DMS53 (cell line): ENCODE data around the gene ZNF277.

Source experiments
- DNase-seq: peaks from one replicate; lab custom pipeline; 2025; lab: John Stamatoyannopoulos, UW

Gene ZNF277

GRCh38 chr7:112356596-112356995 lies 150.1 kb downstream of the ZNF277 start:
- no peak for DNase-seq

GRCh38 chr7:112357136-112357535 lies 150.6 kb downstream of the ZNF277 start:
- no peak for DNase-seq

- DNase-seq: no peak
Measured at GRCh38 chr7:112358513-112358912, 152.0 kb downstream of the ZNF277 start.

GRCh38 chr7:112359086-112359485 lies 152.6 kb downstream of the ZNF277 start:
- no peak for DNase-seq

- DNase-seq: no peak
Measured at GRCh38 chr7:112360681-112361080, 154.2 kb downstream of the ZNF277 start.

GRCh38 chr7:112361154-112361553 lies 154.7 kb downstream of the ZNF277 start:
- DNase-seq: no peak

- no peak for DNase-seq
Measured at GRCh38 chr7:112362053-112362650, 155.7 kb downstream of the ZNF277 start.

GRCh38 chr7:112362731-112363131 lies 156.2 kb downstream of the ZNF277 start:
- DNase-seq: no peak

GRCh38 chr7:112364388-112364787 lies 157.9 kb downstream of the ZNF277 start:
- DNase-seq: no peak

GRCh38 chr7:112365551-112365950 lies 159.1 kb downstream of the ZNF277 start:
- DNase-seq: no peak

GRCh38 chr7:112366886-112367285 lies 160.4 kb downstream of the ZNF277 start:
- DNase-seq: no peak

- no peak for DNase-seq
Measured at GRCh38 chr7:112370436-112370835, 163.9 kb downstream of the ZNF277 start.

- no peak for DNase-seq
Measured at GRCh38 chr7:112371701-112372100, 165.2 kb downstream of the ZNF277 start.

- DNase-seq: no peak
Measured at GRCh38 chr7:112372101-112372500, 165.6 kb downstream of the ZNF277 start.

- no peak for DNase-seq
Measured at GRCh38 chr7:112377593-112377992, 171.1 kb downstream of the ZNF277 start.

- DNase-seq: peak; percentile 13
Measured at GRCh38 chr7:112381311-112382091, 175.0 kb downstream of the ZNF277 start.

- peak; percentile 21 for DNase-seq
Measured at GRCh38 chr7:112383671-112384417, 177.3 kb downstream of the ZNF277 start.

- no peak for DNase-seq
Measured at GRCh38 chr7:112385516-112385915, 179.0 kb downstream of the ZNF277 start.

GRCh38 chr7:112386619-112387018 lies 180.1 kb downstream of the ZNF277 start:
- no peak for DNase-seq

- no peak for DNase-seq
Measured at GRCh38 chr7:112390167-112390566, 183.7 kb downstream of the ZNF277 start.

GRCh38 chr7:112391079-112391821 lies 184.8 kb downstream of the ZNF277 start:
- peak; percentile 90 for DNase-seq

- peak; percentile 96 for DNase-seq
Measured at GRCh38 chr7:112391841-112392286, 185.4 kb downstream of the ZNF277 start.
